AG09319 (cell line): ENCODE measurements around the gene RENBP.

ENCODE experiments used
- DNase-seq: peaks from one replicate; pipeline ENCODE4 v3.0.0-alpha.2; 2010; ENCODE audit warnings: low read depth; ENCODE audit errors: extremely low read depth
- CTCF ChIP-seq: IDR thresholded peaks from 2 replicates; pipeline ENCODE4 v1.5.1; 2011; ENCODE audit warnings: low read depth, mild to moderate bottlenecking, inconsistent platforms, low read length, moderate library complexity

Gene RENBP

GRCh38 chrX:153945956-153946943 lies 1.8 kb upstream of the RENBP start:
- no peak for DNase-seq
- no peak for TF ChIP-seq CTCF

GRCh38 chrX:153944800-153945150 lies 332 bp upstream of the RENBP start:
- TF ChIP-seq CTCF = no peak
- no peak for DNase-seq

GRCh38 chrX:153941336-153942252 lies 2.8 kb downstream of the RENBP start:
- DNase-seq = no peak
- no peak for TF ChIP-seq CTCF

- DNase-seq = no peak
- no peak for TF ChIP-seq CTCF
Measured at GRCh38 chrX:153939573-153939972, 4.9 kb downstream of the RENBP start.

- TF ChIP-seq CTCF = no peak
- no peak for DNase-seq
Measured at GRCh38 chrX:153938226-153938786, 6.1 kb downstream of the RENBP start.

GRCh38 chrX:153937056-153937455 lies 7.4 kb downstream of the RENBP start:
- no peak for TF ChIP-seq CTCF
- no peak for DNase-seq
